GM12878 (cell line): ENCODE results near the gene ZNF280C. TPM values are rescaled to one million over a fixed set of nuclear protein-coding genes. Genes with fewer than 3 reads are reported as not detected.

ENCODE experiments used
- ATAC-seq: fragments of 200-7000 bp; cut with Tn5 transposase; 3 replicates; pipeline ENCODE4 v1.9.1; 2020; ENCODE audit warnings: mild to moderate bottlenecking, moderate library complexity
- BruUV-seq: library from RNA; stranded (reverse); fragments of 400-500 nt; replicated peaks from 2 replicates; lab custom pipeline; 2021; lab: Mats Ljungman, UMichigan
- CTCF ChIA-PET: fragments of 300-600 bp; sonication (Branson Sonifier 250); formaldehyde crosslinking; extraction: SDS; loops from one replicate; lab custom pipeline; 2021; ENCODE audit warnings: inconsistent platforms; lab: Yijun Ruan, JAX
- POLR2A ChIA-PET: fragments of 350-600 bp; formaldehyde crosslinking; extraction: SDS; loops from one replicate; lab custom pipeline; 2021; ENCODE audit warnings: inconsistent platforms; lab: Charles Lee
- RAD21 ChIA-PET: fragments of 300-600 bp; sonication (Branson Sonifier 250); formaldehyde crosslinking; loops from one replicate; lab custom pipeline; 2023; ENCODE audit warnings: antibody characterized with exemption; ENCODE audit not compliant: unreplicated experiment; lab: Charles Lee
- SMC1A ChIA-PET: fragments of 300-600 bp; sonication (Branson Sonifier 250); formaldehyde crosslinking; loops from one replicate; lab custom pipeline; 2023; ENCODE audit not compliant: unreplicated experiment, uncharacterized antibody; lab: Charles Lee
- DNase-seq: peaks from one replicate; pipeline ENCODE4 v3.0.0-alpha.2; 2011; ENCODE audit warnings: low read depth, low spot score
- FAIRE-seq: peaks from 3 replicates; lab custom pipeline; 2011; peaks lifted over from hg19 to GRCh38; lab: Jason Lieb, UNC
- H2AFZ ChIP-seq: 2 replicates; pipeline ENCODE4 v1.6.0; 2011; ENCODE audit warnings: low read depth, low read length, control low read depth; ENCODE audit not compliant: control insufficient read depth
- H3K27ac ChIP-seq: 2 replicates; pipeline ENCODE4 v1.5.1; 2011; ENCODE audit warnings: control low read depth; ENCODE audit not compliant: control insufficient read depth, insufficient read depth
- H3K27me3 ChIP-seq, 2 experiments: replicated peaks in 1 of 2; 2 replicates each; pipeline versions ENCODE4 v1.6.0 to v1.6.1; 2011; ENCODE audit warnings: low read length in 1 of 2; ENCODE audit not compliant: control insufficient read depth in 2 of 2, insufficient read depth in 2 of 2
- H3K36me3 ChIP-seq, 2 experiments: 2 replicates each; pipeline ENCODE4 v1.5.1; 2011; ENCODE audit warnings: low read length in 1 of 2; ENCODE audit not compliant: control insufficient read depth in 2 of 2, insufficient read depth in 2 of 2
- H3K4me1 ChIP-seq: 2 replicates; pipeline ENCODE4 v1.6.1; 2011; ENCODE audit warnings: mild to moderate bottlenecking, low read length, moderate library complexity, mixed read lengths; ENCODE audit not compliant: control insufficient read depth, insufficient read depth
- H3K4me2 ChIP-seq: 2 replicates; pipeline ENCODE4 v1.6.0; 2011; ENCODE audit warnings: control low read depth; ENCODE audit not compliant: control insufficient read depth, insufficient read depth
- H3K4me3 ChIP-seq: fragments of 200-600 bp; sonication (generic); 2 replicates; pipeline ENCODE4 v1.5.1; 2016
- H3K79me2 ChIP-seq: 2 replicates; pipeline ENCODE4 v1.6.0; 2011; ENCODE audit warnings: low read length; ENCODE audit not compliant: control insufficient read depth, insufficient read depth
- H3K9ac ChIP-seq: 2 replicates; pipeline ENCODE4 v1.8.0; 2011; ENCODE audit warnings: low read length, control low read depth, mixed read lengths; ENCODE audit not compliant: control insufficient read depth, insufficient read depth
- H3K9me3 ChIP-seq: replicated peaks from 3 replicates; pipeline ENCODE4 v1.5.1; 2011; ENCODE audit warnings: mild to moderate bottlenecking, low read length; ENCODE audit not compliant: control insufficient read depth, insufficient read depth
- H4K20me1 ChIP-seq: 2 replicates; pipeline ENCODE4 v1.6.0; 2011; ENCODE audit not compliant: control insufficient read depth, insufficient read depth
- BACH1 ChIP-seq: fragments of 450-650 bp; IDR thresholded peaks from 2 replicates; pipeline ENCODE4 v1.6.1; 2017; ENCODE audit warnings: mild to moderate bottlenecking, borderline replicate concordance
- CBX5 ChIP-seq: sonication (generic); IDR thresholded peaks from 2 replicates; pipeline ENCODE4 v1.6.1; 2016; ENCODE audit warnings: low read depth, moderate library complexity, mild to moderate bottlenecking, inconsistent platforms
- CHD2 ChIP-seq: IDR thresholded peaks from 2 replicates; pipeline ENCODE4 v1.6.1; 2011; ENCODE audit warnings: low read depth, low read length, improper control_type of control experiment, borderline replicate concordance
- EZH2 ChIP-seq: IDR thresholded peaks from 2 replicates; pipeline ENCODE4 v1.6.1; 2012; ENCODE audit warnings: low read depth, mild to moderate bottlenecking, control low read depth, inconsistent platforms, low read length, borderline replicate concordance; ENCODE audit not compliant: control insufficient read depth
- MEF2A ChIP-seq: IDR thresholded peaks from 2 replicates; pipeline ENCODE4 v1.6.1; 2011; ENCODE audit warnings: low read depth, mild to moderate bottlenecking, low read length, moderate library complexity; ENCODE audit not compliant: insufficient read depth
- SMAD1 ChIP-seq: fragments of 450-650 bp; IDR thresholded peaks from 2 replicates; pipeline ENCODE4 v1.6.1; 2018; ENCODE audit warnings: mild to moderate bottlenecking, low read depth; ENCODE audit not compliant: partially characterized antibody
- WRNIP1 ChIP-seq: IDR thresholded peaks from 2 replicates; pipeline ENCODE4 v1.6.1; 2011; ENCODE audit warnings: low read depth, low read length, improper control_type of control experiment, borderline replicate concordance
- ZNF207 ChIP-seq: fragments of 450-650 bp; IDR thresholded peaks from 2 replicates; pipeline ENCODE4 v1.6.1; 2014; ENCODE audit warnings: antibody characterized with exemption, mild to moderate bottlenecking, borderline replicate concordance
- WGBS: methylation state at CpG from one replicate; pipeline ENCODE4 v1.1.6; 2016; ENCODE audit warnings: low lambda C conversion rate; ENCODE audit not compliant: insufficient replicate concordance, insufficient coverage; ENCODE audit errors: missing lambda C conversion rate; 5-methylcytosine and 5-hydroxymethylcytosine counted together
- in situ Hi-C: fragments of 300-500 bp; cut with MboI; formaldehyde crosslinking; loops from 9 replicates; pipeline ENCODE4 v1.14.3; 2018; ENCODE audit warnings: mixed read lengths
- intact Hi-C: fragments of 100-400 bp; cut with micrococcal nuclease; formaldehyde crosslinking; loops from one replicate; pipeline ENCODE4 v1.14.2; 2022; ENCODE audit not compliant: unreplicated experiment
- polyA plus RNA-seq, 11 experiments: library from polyadenylated mRNA; depleted of rRNA in 4 of 11; unstranded in 6 of 11; stranded (reverse) in 5 of 11; fragments of >200 nt; fragmentation: Nextera tagmentation in 4 of 11; fragmentation: Illumina TruSeq in 1 of 11; extraction: Ambion mirVana in 4 of 11; extraction: Trizol in 1 of 11; gene quantifications; 1 replicate in 1 of 11; 2 replicates in 10 of 11; pipeline versions ENCODE4 v1.2.1 to v1.2.3, GENCODE V29; 2011 to 2016; ENCODE audit warnings: inconsistent platforms in 2 of 11, missing spikeins in 2 of 11, low read depth in 1 of 11
- total RNA-seq, 4 experiments: library from RNA; depleted of rRNA in 3 of 4; stranded (reverse); fragments of >200 nt in 3 of 4; fragmentation: Illumina TruSeq in 1 of 4; extraction: Trizol in 1 of 4; gene quantifications; 2 replicates each; pipeline versions ENCODE4 v1.2.1 to v1.2.3, GENCODE V29; 2013 to 2021
- TF ChIP-seq, protein P1 (sequence below): fragments of 450-650 bp; IDR thresholded peaks from 2 replicates; pipeline ENCODE4 v1.6.1; 2016; ENCODE audit warnings: mild to moderate bottlenecking
- TF ChIP-seq, protein P2 (sequence below): fragments of 450-650 bp; IDR thresholded peaks from 2 replicates; pipeline ENCODE4 v1.6.1; 2017; ENCODE audit warnings: mild to moderate bottlenecking, moderate library complexity
- TF ChIP-seq, protein P3 (sequence below): IDR thresholded peaks from 2 replicates; pipeline ENCODE4 v1.6.1; 2011; ENCODE audit warnings: mild to moderate bottlenecking, low read depth, low read length, moderate library complexity; ENCODE audit not compliant: insufficient replicate concordance

ZNF280C gene
- total and polyA plus RNA-seq, 10 of the 15 experiments (the other 5 are each of a cell fraction or from before 2014, with no cell fraction given) = 0.82 to 8.8 (median 5.7) TPM

DNA sequence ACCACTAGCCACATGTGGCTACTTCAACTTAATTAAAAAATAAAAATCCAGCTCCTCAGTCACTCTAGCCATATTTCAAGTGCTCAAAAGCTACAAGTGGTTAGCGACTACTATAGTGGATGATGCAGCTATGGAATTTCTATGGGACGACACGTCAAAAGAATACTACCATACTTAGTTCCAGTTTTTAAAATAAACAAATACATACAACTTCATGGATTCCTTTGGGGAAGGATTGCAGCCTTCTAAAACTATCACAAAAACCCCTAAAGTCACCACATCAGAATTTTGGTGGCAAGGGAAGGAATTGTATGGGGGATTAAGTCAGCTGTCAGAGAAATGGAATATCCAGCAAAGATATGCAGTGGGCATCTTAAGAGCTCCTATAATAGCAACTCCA is 6.5 kb downstream of the ZNF280C start:
- intact Hi-C loops = loop anchor here (10.0 kb wide), 1 partner anchor 177 kb away; no protein-coding TSS in a partner anchor
- ChIA-PET POLR2A (interaction anchor here (0.7 kb wide), 1 partner anchor 17 kb away, joined by 3 read pairs; no protein-coding TSS in a partner anchor), SMC1A (interaction anchor here (0.9 to 1.5 kb wide), 2 partner anchors 14 to 30 kb away, joined by 3 read pairs; no protein-coding TSS in a partner anchor), RAD21 (no interaction called here), CTCF (interaction anchor here (0.8 to 1.4 kb wide), 2 partner anchors 182 to 202 kb away, joined by 3 to 5 read pairs; no protein-coding TSS in a partner anchor)
- Histone ChIP-seq H3K4me2 (no peak overlapping the region), H3K27me3 (no peaks in the 10 kb centered on the region), H3K4me3 (no peak overlapping the region), H3K27ac (no peak overlapping the region), H2AFZ (no peak overlapping the region), H3K4me1 (no peaks in the 10 kb centered on the region), H3K79me2 (peaks cover 16% of the 10 kb centered on the region), H4K20me1 (no peaks in the 10 kb centered on the region), H3K9ac (no peak overlapping the region), H3K9me3 (no peaks in the 10 kb centered on the region; the same call in 2 of the 3 replicates), H3K36me3 (no peaks in the 10 kb centered on the region)
- DNase-seq = no peak
- 50% methylated on average over 3 of the region's 3 CpGs for WGBS
- BruUV-seq = no TSS peak
- in situ Hi-C loops = no loop called here
- no peak for FAIRE-seq
- TF ChIP-seq CHD2 = no peak
- no peak for TF ChIP-seq SMAD1
- TF ChIP-seq WRNIP1 = no peak
- TF ChIP-seq EZH2 = no peak
- TF ChIP-seq, protein P1, sequence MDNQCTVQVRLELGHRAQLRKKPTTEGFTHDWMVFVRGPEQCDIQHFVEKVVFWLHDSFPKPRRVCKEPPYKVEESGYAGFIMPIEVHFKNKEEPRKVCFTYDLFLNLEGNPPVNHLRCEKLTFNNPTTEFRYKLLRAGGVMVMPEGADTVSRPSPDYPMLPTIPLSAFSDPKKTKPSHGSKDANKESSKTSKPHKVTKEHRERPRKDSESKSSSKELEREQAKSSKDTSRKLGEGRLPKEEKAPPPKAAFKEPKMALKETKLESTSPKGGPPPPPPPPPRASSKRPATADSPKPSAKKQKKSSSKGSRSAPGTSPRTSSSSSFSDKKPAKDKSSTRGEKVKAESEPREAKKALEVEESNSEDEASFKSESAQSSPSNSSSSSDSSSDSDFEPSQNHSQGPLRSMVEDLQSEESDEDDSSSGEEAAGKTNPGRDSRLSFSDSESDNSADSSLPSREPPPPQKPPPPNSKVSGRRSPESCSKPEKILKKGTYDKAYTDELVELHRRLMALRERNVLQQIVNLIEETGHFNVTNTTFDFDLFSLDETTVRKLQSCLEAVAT = no peak
- TF ChIP-seq, protein P2, sequence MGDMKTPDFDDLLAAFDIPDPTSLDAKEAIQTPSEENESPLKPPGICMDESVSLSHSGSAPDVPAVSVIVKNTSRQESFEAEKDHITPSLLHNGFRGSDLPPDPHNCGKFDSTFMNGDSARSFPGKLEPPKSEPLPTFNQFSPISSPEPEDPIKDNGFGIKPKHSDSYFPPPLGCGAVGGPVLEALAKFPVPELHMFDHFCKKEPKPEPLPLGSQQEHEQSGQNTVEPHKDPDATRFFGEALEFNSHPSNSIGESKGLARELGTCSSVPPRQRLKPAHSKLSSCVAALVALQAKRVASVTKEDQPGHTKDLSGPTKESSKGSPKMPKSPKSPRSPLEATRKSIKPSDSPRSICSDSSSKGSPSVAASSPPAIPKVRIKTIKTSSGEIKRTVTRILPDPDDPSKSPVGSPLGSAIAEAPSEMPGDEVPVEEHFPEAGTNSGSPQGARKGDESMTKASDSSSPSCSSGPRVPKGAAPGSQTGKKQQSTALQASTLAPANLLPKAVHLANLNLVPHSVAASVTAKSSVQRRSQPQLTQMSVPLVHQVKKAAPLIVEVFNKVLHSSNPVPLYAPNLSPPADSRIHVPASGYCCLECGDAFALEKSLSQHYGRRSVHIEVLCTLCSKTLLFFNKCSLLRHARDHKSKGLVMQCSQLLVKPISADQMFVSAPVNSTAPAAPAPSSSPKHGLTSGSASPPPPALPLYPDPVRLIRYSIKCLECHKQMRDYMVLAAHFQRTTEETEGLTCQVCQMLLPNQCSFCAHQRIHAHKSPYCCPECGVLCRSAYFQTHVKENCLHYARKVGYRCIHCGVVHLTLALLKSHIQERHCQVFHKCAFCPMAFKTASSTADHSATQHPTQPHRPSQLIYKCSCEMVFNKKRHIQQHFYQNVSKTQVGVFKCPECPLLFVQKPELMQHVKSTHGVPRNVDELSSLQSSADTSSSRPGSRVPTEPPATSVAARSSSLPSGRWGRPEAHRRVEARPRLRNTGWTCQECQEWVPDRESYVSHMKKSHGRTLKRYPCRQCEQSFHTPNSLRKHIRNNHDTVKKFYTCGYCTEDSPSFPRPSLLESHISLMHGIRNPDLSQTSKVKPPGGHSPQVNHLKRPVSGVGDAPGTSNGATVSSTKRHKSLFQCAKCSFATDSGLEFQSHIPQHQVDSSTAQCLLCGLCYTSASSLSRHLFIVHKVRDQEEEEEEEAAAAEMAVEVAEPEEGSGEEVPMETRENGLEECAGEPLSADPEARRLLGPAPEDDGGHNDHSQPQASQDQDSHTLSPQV = no peak
- no peak for TF ChIP-seq MEF2A
- TF ChIP-seq BACH1 = no peak
- no peak for TF ChIP-seq CBX5
- TF ChIP-seq ZNF207 = no peak
- TF ChIP-seq, protein P3, sequence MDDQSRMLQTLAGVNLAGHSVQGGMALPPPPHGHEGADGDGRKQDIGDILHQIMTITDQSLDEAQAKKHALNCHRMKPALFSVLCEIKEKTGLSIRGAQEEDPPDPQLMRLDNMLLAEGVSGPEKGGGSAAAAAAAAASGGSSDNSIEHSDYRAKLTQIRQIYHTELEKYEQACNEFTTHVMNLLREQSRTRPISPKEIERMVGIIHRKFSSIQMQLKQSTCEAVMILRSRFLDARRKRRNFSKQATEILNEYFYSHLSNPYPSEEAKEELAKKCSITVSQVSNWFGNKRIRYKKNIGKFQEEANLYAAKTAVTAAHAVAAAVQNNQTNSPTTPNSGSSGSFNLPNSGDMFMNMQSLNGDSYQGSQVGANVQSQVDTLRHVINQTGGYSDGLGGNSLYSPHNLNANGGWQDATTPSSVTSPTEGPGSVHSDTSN = no peak
- ATAC-seq = no peak
